ENCODE results near the gene ZNF556. TPM values are rescaled to one million over a fixed set of nuclear protein-coding genes. Genes with fewer than 3 reads are reported as not detected.

Gene ZNF556
- total RNA-seq, 1 experiment from 2014 or later, result not detected

Other genes with a start within 250 kb of the ZNF556 start
- 0.74 TPM for gene GNG7, start 164.6 kb upstream of the ZNF556 start, total RNA-seq (2021; ENCODE audit: unreplicated experiment)
- gene DIRAS1, start 146.0 kb upstream of the ZNF556 start, total RNA-seq (2021; ENCODE audit: unreplicated experiment), result 18.5 TPM
- 46.6 TPM for gene SLC39A3, start 127.3 kb upstream of the ZNF556 start, total RNA-seq (2021; ENCODE audit: unreplicated experiment)
- 85.7 TPM for gene SGTA, start 84.1 kb upstream of the ZNF556 start, total RNA-seq (2021; ENCODE audit: unreplicated experiment)
- 143 TPM for gene THOP1, start 81.8 kb upstream of the ZNF556 start, total RNA-seq (2021; ENCODE audit: unreplicated experiment)
- gene ZNF554, start 47.5 kb upstream of the ZNF556 start, total RNA-seq (2021; ENCODE audit: unreplicated experiment), result 1.5 TPM
- 7.3 TPM for gene ZNF555, start 25.9 kb upstream of the ZNF556 start, total RNA-seq (2021; ENCODE audit: unreplicated experiment)
- 4.9 TPM for gene ZNF57, start 33.6 kb downstream of the ZNF556 start, total RNA-seq (2021; ENCODE audit: unreplicated experiment)
- gene ZNF77, start 77.6 kb downstream of the ZNF556 start, total RNA-seq (2021; ENCODE audit: unreplicated experiment), result 4.5 TPM
- 4.0 TPM for gene TLE6, start 110.2 kb downstream of the ZNF556 start, total RNA-seq (2021; ENCODE audit: unreplicated experiment)
- gene TLE2, start 161.9 kb downstream of the ZNF556 start, total RNA-seq (2021; ENCODE audit: unreplicated experiment), result 6.2 TPM
- 287 TPM for gene TLE5, start 195.2 kb downstream of the ZNF556 start, total RNA-seq (2021; ENCODE audit: unreplicated experiment)
- gene GNA11, start 227.0 kb downstream of the ZNF556 start, total RNA-seq (2021; ENCODE audit: unreplicated experiment), result 64.6 TPM

All from Panc1 (cell line).